Neural crest cell (in vitro differentiated cells): ENCODE measurements around the gene MTMR12. TPM values are rescaled to one million over a fixed set of nuclear protein-coding genes. Genes with fewer than 3 reads are reported as not detected.

ENCODE experiments used
- DNase-seq: peaks from one replicate; pipeline ENCODE4 v3.0.0; 2021; ENCODE audit warnings: low read depth, mixed read lengths, low spot score
- H3K27ac Mint-ChIP-seq: one replicate; pipeline ENCODE4 v1.8.0; 2021; ENCODE audit warnings: mild to moderate bottlenecking, mixed read lengths; ENCODE audit not compliant: unreplicated experiment
- H3K27me3 Mint-ChIP-seq: 2 replicates; pipeline ENCODE4 v1.8.0; 2021; ENCODE audit warnings: low read depth, mild to moderate bottlenecking, mixed read lengths
- H3K36me3 Mint-ChIP-seq: 2 replicates; pipeline ENCODE4 v1.8.0; 2021; ENCODE audit warnings: low read depth, mild to moderate bottlenecking, mixed read lengths
- H3K4me1 Mint-ChIP-seq: 2 replicates; pipeline ENCODE4 v1.8.0; 2021; ENCODE audit warnings: mixed read lengths
- H3K4me3 Mint-ChIP-seq: one replicate; pipeline ENCODE4 v1.8.0; 2021; ENCODE audit warnings: mild to moderate bottlenecking, mixed read lengths
- H3K9me3 Mint-ChIP-seq: 2 replicates; pipeline ENCODE4 v1.8.0; 2021; ENCODE audit warnings: mixed read lengths
- CTCF ChIP-seq: fragments of 200-600 bp; sonication (generic); conservative IDR thresholded peaks from 2 replicates; pipeline ENCODE4 v1.5.0; 2021; ENCODE audit warnings: antibody characterized with exemption, mild to moderate bottlenecking
- total RNA-seq: library from RNA; stranded (reverse); gene quantifications from 2 replicates; pipeline ENCODE4 v1.2.1, GENCODE V29; 2021

The MTMR12 gene
- total RNA-seq, 1 donor from 2014 or later, result 28.1 TPM

GRCh38 chr5:32251871-32252458 is 60.8 kb downstream of the MTMR12 start:
- Mint-ChIP-seq H3K9me3 (no peaks in the 10 kb centered on the region), H3K27ac (peak overlapping the region; percentile 29), H3K36me3 (peaks cover 31% of the 10 kb centered on the region), H3K4me1 (peaks cover 14% of the 10 kb centered on the region), H3K27me3 (no peaks in the 10 kb centered on the region), H3K4me3 (no peak overlapping the region)
- TF ChIP-seq CTCF, result no peak
- no peak for DNase-seq

GRCh38 chr5:32249668-32250067 is 63.1 kb downstream of the MTMR12 start:
- H3K4me3 Mint-ChIP-seq, result no peak overlapping the region
- H3K27me3 Mint-ChIP-seq, result no peaks in the 10 kb centered on the region
- no peak overlapping the region for H3K27ac Mint-ChIP-seq
- DNase-seq, result no peak
- no peaks in the 10 kb centered on the region for H3K9me3 Mint-ChIP-seq
- H3K4me1 Mint-ChIP-seq, result peaks cover 14% of the 10 kb centered on the region
- H3K36me3 Mint-ChIP-seq, result peaks cover 40% of the 10 kb centered on the region
- TF ChIP-seq CTCF, result no peak

- peaks cover 38% of the 10 kb centered on the region for H3K36me3 Mint-ChIP-seq
These were observed 67.0 kb downstream of the MTMR12 start for GRCh38 chr5:32245742-32246141.

GRCh38 chr5:32244017-32244416 is 68.7 kb downstream of the MTMR12 start:
- no peak for TF ChIP-seq CTCF
- Mint-ChIP-seq H3K27me3 (no peaks in the 10 kb centered on the region), H3K4me1 (peaks cover 23% of the 10 kb centered on the region), H3K9me3 (no peaks in the 10 kb centered on the region), H3K27ac (no peak overlapping the region), H3K4me3 (no peak overlapping the region), H3K36me3 (peaks cover 35% of the 10 kb centered on the region)
- no peak for DNase-seq

More at GRCh38 chr5:32245742-32246141, 67.0 kb downstream of the MTMR12 start:
- Mint-ChIP-seq H3K4me3 (no peak overlapping the region), H3K27me3 (no peaks in the 10 kb centered on the region), H3K4me1 (peaks cover 22% of the 10 kb centered on the region), H3K27ac (no peak overlapping the region), H3K9me3 (no peaks in the 10 kb centered on the region)
- TF ChIP-seq CTCF, result no peak
- no peak for DNase-seq

GRCh38 chr5:32241034-32241783 is 71.5 kb downstream of the MTMR12 start:
- H3K36me3 Mint-ChIP-seq, result peaks cover 24% of the 10 kb centered on the region
- DNase-seq, result no peak
- H3K4me3 Mint-ChIP-seq, result no peak overlapping the region
- no peaks in the 10 kb centered on the region for H3K9me3 Mint-ChIP-seq
- no peak for TF ChIP-seq CTCF
- H3K4me1 Mint-ChIP-seq, result peaks cover 23% of the 10 kb centered on the region
- no peak overlapping the region for H3K27ac Mint-ChIP-seq
- H3K27me3 Mint-ChIP-seq, result no peaks in the 10 kb centered on the region
